HEK293 (cell line): ENCODE results near the gene ZNF121.

Experiments
- CTCF ChIP-seq: fragments of 450-650 bp; formaldehyde crosslinking; IDR thresholded peaks from 2 replicates; pipeline ENCODE4 v1.5.1; 2016; ENCODE audit warnings: missing biosample characterization, missing genetic modification characterization
- KLF16 ChIP-seq: fragments of 450-650 bp; formaldehyde crosslinking; IDR thresholded peaks from 2 replicates; pipeline ENCODE4 v1.5.1; 2017; ENCODE audit warnings: missing biosample characterization, missing genetic modification characterization
- PBX3 ChIP-seq: sonication (generic); formaldehyde crosslinking; IDR thresholded peaks from 2 replicates; pipeline ENCODE4 v1.8.1; 2022; ENCODE audit warnings: mild to moderate bottlenecking, moderate library complexity, missing genetic modification reagents
- REST ChIP-seq: fragments of 450-650 bp; formaldehyde crosslinking; IDR thresholded peaks from 2 replicates; pipeline ENCODE4 v1.5.1; 2016; ENCODE audit warnings: missing biosample characterization, missing genetic modification characterization
- TCF7L2 ChIP-seq: IDR thresholded peaks from 2 replicates; pipeline ENCODE4 v1.6.1; 2011; ENCODE audit warnings: low read depth, mild to moderate bottlenecking, inconsistent platforms, low read length, moderate library complexity, borderline replicate concordance
- ZNF146 ChIP-seq: fragments of 450-650 bp; formaldehyde crosslinking; IDR thresholded peaks from 2 replicates; pipeline ENCODE4 v1.5.1; 2016; ENCODE audit warnings: missing biosample characterization, missing genetic modification characterization
- ZNF223 ChIP-seq: fragments of 450-650 bp; formaldehyde crosslinking; IDR thresholded peaks from 2 replicates; pipeline ENCODE4 v1.5.1; 2016; ENCODE audit warnings: missing biosample characterization, missing genetic modification characterization
- ZNF416 ChIP-seq: fragments of 450-650 bp; formaldehyde crosslinking; IDR thresholded peaks from 2 replicates; pipeline ENCODE4 v1.5.1; 2016; ENCODE audit warnings: missing biosample characterization, missing genetic modification characterization
- ZNF48 ChIP-seq: fragments of 450-650 bp; formaldehyde crosslinking; IDR thresholded peaks from 2 replicates; pipeline ENCODE4 v1.5.1; 2016; ENCODE audit warnings: missing biosample characterization, missing genetic modification characterization
- ZNF501 ChIP-seq: fragments of 450-650 bp; formaldehyde crosslinking; IDR thresholded peaks from 2 replicates; pipeline ENCODE4 v1.5.1; 2016; ENCODE audit warnings: missing biosample characterization, missing genetic modification characterization
- ZNF561 ChIP-seq: fragments of 450-650 bp; IDR thresholded peaks from 2 replicates; pipeline ENCODE4 v1.5.1; 2018; ENCODE audit warnings: missing biosample characterization, missing genetic modification characterization, borderline replicate concordance
- ZNF670 ChIP-seq: fragments of 450-650 bp; formaldehyde crosslinking; IDR thresholded peaks from 2 replicates; pipeline ENCODE4 v1.5.1; 2016; ENCODE audit warnings: missing biosample characterization, missing genetic modification characterization, low read depth
- ZSCAN5A ChIP-seq: fragments of 450-650 bp; formaldehyde crosslinking; IDR thresholded peaks from 2 replicates; pipeline ENCODE4 v1.5.1; 2016; ENCODE audit warnings: missing biosample characterization, missing genetic modification characterization

- TF ChIP-seq CTCF (tag by site-specific recombination), result no peak
- TF ChIP-seq ZNF501 (tag by site-specific recombination), result no peak
- TF ChIP-seq KLF16, result no peak; the same call in 1 of the 2 replicates
- TF ChIP-seq ZNF416 (tag by site-specific recombination), result no peak
- no peak for TF ChIP-seq REST (tag by site-specific recombination)
- no peak for TF ChIP-seq ZNF48 (tag by site-specific recombination)
- TF ChIP-seq ZNF670 (tag by site-specific recombination), result no peak
- TF ChIP-seq ZNF223 (tag by site-specific recombination), result no peak
- peak; percentile 71; the same call in 1 of the 2 replicates for TF ChIP-seq PBX3 (CRISPR knock-in tag)
- no peak for TF ChIP-seq TCF7L2
- no peak for TF ChIP-seq ZSCAN5A (tag by site-specific recombination)
- TF ChIP-seq ZNF146 (tag by site-specific recombination), result no peak
- peak; percentile 66; the same call in 1 of the 2 replicates for TF ChIP-seq ZNF561 (tag by site-specific recombination)
Observed at GRCh38 chr19:9538183-9539058, 45.9 kb downstream of the ZNF121 start, which contains the start of gene ZNF426.
